GM21529 (cell line): Measurements from ENCODE around the gene REG4.
"Not testable (repeated sequence)": the region's sequence is repeated elsewhere in the genome, so short reads cannot be mapped to it uniquely, and the experiment has no call there.

Source experiments
- ATAC-seq: cut with Tn5 transposase; IDR thresholded peaks from one replicate; pipeline ENCODE4 v1.9.1; 2021; ENCODE audit not compliant: unreplicated experiment

Gene REG4

DNA sequence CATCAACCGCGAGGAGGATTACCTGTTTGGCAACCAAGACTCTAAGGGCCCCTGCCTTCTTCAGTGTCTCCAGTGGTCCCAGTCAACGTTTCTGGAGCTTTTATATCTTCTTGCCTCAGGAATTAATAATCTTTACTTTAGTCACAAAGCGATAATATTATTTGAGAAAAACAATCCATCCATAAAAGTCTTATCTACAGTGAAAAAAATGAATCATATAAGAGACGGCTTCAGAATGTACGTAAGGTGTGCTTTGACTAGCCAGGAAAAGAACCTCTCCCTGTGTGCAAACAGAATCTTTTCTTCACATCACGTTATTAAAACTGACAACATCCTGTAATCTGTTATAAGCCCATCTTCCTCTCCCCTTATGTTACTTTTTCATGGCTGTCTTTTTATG is at the start of gene REG4:
Gene REG4 (minus strand): TSS at position 74 of the 400 bp plus-strand sequence. CDS start 2,691 bp downstream, outside the sequence.
- no peak for ATAC-seq

DNA sequence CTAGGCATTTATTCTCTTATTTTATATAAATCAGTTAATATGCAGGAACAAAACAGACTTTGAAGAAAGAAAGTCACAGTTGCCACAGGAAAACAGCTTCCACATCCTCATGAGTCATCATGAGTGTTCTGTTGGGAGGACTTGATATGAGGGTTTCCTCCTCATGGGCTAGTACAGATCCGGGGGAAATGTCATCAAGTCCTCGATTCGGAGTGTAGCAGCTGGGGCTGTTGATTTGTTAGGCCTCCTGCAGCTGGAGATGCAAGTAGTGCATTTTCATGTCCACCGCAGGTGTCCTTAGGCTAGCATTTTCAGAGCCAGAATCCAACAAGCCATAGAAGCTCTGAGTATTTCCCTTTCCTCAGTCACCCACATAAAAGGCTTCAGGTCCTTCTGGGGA is 48.4 kb upstream of the REG4 start:
- no peak for ATAC-seq

DNA sequence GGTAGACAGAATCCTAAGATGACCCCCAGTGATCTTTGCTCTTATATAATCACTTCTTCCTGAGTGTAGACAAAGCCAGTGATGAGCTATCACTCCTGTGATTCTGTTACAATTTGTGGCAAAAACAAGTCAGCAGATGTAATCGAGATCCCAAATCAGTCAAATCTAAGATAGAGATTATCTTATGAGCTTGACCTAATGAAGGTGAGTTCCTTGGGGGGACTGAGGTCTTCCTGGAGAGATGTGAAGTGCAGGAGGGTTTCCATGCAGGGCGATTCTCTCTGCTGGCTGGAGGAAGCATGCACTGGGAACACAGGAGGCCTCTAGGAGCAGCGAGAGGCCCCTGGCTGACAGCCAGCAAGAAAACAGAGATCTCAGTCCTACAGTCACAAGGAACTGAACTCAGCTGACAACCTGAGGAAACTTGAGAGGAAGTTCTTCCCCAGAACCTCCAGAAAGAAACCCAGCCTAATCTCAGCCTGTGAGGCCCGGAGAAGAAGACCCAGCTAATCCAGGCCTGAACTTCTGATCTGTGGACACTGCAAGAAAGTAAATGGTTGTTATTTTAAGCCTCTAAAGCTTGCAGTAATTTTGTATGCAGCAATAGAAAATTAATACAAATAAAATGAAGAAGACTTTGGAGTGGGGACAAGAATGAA is 47.4 kb upstream of the REG4 start:
- not testable (repeated sequence) for ATAC-seq

DNA sequence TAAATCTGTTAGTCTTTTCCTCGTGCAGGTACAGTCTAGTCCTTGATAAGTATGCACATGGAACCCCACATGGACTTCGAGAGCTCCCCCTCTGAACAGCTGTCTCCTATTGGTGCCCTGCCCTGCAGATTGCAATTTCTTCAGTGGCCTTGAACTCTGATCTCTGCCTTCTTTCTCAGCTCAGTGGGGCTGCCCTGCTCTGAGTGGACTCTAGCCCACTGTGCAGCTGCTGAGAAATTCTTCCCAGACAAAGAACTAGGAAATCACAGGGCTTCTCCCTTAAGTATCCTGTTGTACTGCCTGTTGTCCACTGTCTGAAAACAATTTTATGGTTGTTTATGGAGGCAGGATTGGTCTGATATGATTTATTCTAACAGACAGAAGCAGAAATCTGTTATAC is 46.9 kb upstream of the REG4 start:
- ATAC-seq: no peak

DNA sequence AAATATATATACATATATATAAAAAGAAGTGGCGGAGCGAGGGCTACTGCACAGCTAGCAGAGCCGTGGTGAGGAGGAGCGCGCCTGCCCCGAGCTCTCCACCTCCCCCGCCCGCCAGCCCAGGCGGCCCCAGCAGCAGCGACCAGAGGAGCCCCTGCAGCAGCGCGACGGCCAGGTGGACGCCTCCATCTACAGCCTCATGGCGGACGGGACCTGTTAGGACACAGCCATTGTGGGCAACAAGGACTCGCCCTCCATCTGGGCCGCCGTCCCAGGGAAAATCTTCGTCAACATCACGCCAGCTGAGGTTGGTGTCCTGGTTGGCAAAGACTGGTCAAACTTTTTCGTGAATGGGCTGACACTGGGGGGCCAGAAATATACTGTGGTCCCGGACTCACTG is 41.9 kb upstream of the REG4 start:
- ATAC-seq: no peak

DNA sequence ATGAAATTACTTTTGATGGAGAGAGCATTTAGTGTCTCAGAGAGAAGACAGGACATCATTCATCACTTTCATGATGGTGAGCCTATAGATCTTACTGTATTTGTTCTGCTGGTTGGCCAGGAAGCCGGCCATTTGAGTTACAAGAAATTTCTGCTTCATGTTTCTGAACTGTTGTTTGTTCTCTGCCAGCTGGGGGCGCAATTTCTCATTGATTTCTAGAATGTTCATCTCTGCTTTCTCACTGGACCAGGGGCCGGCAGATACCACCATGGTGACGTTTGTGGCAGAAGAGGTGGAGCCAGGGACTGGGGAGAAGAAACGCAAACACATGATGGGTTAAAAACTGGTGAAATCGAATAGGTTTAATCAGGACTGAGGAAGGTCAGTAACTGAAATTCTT is 32.9 kb upstream of the REG4 start:
- not testable (repeated sequence) for ATAC-seq

DNA sequence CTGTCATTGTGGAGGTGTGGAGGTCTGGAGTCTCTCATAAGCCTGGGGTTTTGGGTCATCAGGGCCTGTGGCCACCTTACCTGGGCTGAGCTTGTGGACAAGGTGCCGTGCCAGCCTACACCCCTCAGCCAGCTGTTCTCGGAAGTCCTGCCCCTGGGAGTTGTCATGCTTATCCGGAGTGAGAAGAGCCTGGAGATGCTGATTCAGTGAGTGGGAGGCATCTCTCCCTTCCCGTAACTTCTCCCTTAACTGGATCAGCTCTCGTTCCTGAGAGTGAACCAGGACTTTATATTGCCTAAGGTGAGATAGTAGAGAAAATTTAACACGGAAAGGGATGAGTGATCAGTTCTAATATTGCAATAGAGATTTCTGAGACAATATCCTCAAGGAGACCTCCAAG is 30.0 kb upstream of the REG4 start:
- ATAC-seq: no peak

DNA sequence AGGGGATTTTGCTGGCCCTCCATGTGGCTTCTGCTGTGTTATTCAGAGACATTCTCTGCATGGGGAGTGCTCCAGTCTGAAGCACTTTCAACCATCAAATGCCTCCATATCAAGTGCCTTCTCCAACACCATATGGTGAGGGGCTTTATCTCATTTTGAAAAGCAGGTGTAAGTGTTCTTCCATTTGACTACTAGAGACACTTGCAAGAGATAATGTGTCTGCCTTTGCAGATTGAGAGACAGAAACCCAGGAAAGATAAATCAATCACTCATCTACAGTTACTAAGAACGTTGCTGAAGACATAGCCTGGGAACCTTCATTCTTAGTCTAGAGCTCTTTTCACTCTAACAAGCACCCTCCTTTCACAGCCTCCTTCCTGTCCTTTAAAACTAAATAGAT is 29.5 kb upstream of the REG4 start:
- no peak for ATAC-seq

DNA sequence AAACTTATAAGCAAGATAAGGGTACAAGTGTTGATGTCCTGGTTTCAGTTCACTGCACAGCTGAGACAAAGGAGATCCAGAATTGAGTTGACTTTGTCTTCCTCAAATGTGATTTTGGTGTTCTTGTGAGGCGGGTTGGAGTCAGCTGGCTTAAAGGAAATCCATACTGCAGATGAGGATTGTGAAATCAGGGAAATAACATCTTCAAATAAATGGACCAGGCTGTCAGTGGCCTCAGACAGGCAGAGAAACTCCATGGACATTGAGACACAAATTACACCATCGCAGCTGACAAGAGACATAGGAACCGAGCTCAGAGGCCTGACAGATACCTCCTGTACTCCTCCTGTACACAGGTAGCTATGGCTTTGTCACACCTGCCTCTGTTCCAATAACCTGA is 27.0 kb upstream of the REG4 start:
- no peak for ATAC-seq

DNA sequence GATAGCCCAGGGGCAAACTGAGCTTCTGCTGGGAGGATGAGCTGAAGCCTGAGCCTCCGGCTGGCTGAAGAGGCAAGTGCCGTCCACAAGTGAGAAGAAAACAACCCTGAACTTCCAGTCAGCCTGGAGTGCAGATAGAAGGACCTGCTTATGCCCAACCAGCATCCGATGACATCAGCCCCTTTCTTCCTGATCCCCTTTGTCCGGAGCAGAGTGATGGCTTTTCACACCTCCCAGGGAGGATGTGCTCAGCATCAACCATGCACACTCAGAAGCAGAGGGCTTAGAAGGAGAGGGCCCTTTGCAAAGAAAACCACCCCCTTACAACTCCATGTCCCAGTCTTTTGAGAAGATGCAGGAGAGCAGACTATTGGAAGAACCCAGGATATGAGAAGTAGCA is 23.7 kb upstream of the REG4 start:
- ATAC-seq: no peak

DNA sequence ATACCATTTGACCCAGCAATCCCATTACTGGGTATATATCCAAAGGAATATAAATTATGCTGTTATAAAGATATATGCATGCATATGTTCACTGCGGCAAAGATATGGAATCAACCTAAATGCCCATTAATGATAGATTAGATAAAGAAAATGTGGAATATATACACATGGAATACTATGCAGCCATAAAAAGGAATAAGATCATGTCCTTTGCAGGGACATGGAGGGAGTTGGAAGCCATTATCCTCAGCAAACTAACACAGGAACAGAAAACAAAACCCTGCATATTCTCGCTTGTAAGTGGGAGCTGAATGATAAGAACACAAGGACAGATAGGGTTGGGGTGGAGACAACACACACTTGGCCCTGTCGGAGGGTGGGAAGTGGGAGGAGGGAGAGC is 19.8 kb upstream of the REG4 start:
- no peak for ATAC-seq

DNA sequence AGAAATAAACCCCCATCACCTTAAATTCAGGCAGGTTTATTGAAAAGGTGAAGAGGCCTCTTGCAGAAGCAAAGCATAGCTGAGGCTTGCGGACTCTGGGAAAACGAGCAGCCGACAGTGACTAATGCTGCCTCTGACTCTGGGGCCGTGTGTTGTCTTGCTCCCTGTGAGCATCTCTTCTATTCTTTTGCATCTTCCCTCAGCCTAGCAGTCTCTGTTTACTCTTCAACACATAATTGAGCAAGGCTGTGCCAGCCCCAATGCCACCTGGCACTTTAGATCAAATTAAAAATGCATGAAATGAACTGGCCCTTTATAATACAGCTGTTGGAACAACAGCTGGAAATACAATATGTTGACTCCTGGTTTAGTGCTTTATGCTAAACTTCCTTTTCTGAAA is 18.4 kb upstream of the REG4 start:
- ATAC-seq: no peak

DNA sequence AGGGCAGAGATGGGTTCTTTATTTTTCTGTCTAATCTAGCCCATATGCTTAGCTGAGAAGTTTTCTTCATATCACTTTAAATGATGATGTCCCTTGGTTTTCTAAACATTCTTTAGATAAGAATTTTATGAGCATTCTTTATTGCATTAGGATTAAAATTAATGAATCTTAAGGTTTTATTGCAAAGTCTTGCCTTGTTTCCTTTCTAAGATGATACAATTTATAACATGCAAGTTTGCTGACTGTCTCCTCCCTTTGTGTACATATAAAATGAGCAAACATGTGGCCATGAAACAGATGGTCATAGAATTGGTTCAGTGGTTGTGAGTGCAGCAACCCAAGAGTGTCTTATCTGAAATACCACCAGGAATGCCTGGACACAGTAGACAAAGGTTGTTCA is 17.7 kb upstream of the REG4 start:
- not testable (repeated sequence) for ATAC-seq

DNA sequence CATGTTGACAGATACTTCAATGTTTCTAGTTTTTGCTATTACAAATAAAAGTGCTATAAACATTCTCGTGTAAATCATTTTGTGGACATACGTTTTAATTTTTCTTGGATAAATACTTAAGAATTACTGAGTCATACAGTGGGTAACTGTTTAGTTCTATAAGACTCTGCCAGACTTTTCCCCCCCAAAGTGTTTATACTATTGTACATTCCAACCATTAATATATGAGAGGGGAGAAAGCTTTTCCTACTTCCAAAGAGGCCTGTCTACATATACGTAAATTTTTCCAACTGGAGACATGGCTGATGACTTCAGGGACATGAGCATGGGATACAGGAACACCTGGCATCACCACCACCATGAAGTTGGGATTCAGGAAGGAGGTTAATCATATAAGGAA is 17.0 kb upstream of the REG4 start:
- no peak for ATAC-seq

DNA sequence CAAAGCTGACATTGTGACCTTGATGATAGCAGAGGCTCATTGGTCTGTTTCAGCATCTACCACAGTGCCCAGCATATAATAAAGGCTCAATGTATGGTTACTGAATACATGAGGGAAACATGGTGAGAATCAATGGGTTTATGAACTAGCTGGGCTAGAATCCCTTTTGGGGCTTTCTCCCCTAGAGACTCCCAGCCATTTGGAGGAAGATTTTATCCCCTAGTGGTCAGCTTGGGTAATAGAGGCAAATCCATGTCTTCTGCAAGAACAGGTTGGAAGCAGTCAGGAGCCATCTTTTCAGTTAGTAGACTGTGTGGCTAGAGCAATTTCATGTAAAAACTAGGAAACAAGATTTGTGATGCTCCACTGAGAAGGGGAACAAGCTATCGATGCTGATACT is 15.8 kb upstream of the REG4 start:
- no peak for ATAC-seq

DNA sequence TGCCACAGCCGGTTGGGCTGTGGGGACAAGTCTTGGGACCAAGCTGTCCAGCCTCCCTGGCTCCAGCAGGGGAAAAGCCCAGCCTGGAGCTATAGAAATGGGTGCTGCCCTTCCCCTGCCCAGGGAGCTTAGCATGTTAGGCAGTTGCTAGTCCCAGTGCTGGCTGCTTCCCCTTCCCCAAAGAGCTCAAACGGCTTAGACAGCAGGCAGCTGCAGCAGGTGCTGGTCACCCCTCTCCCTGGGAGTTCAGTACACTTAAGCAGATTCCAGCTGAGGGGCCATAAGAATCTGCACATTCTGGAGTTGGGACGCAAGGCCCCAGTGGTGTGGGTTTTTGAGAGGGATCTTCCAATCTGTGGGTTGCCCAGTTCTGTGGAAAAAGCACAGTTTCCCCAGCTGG is 11.1 kb upstream of the REG4 start:
- no peak for ATAC-seq

DNA sequence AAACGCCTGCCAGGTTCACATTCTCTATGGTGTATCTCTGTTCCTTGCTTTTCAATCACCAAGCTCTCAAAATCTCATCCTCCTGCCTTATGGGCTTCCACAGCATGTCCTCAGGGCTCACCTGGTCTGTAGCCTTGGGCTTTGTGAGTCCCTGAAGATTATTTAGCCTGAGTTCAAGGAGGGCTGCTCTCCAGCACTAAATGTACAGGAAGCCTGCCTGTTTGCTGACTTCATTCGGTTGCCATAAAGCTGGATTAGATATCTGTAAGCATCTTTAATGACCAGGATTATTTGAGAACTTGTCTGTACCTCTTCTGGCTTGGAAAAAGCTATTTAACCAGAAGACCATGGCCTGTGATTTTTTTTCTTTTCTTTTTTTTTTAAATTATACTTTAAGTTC is 6.9 kb upstream of the REG4 start:
- ATAC-seq: no peak

DNA sequence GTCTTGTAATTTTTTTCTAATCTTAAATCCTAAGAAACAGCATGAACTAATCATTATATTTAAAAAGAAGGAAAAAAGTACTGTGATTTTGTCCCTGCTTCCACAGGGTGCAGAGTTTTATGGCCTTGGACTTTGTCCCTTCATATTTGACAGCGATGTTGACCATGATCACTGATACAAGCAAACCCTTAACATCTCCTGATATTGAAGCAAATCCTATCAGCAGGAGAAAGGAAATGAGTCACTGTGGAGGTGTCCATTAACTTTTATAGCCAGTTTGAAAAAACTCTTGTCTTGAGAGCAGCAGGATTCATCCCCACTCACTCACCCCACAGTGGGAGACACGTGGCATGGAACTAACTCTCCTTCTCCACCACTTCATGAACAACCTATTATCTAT is 5.1 kb upstream of the REG4 start:
- ATAC-seq: no peak

DNA sequence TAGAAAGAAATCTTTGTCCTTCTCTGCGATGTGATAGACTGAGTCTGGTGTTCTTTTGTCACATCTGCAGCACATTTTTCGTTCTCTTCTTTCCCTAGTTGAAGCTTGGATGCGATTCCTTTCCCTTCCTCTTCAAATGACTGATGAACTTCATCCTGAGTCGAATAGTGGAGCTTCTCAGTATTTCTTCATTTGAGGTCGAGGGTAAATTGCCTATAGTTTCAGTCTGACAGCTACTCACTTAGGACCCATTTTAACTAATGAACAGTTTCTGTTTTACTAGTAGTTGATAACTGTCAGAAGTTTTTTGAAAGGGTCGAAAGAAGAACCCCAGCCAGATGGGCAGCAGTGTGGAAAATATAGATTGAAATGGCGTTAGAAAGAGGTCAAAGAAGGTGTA is 4.7 kb upstream of the REG4 start:
- no peak for ATAC-seq

DNA sequence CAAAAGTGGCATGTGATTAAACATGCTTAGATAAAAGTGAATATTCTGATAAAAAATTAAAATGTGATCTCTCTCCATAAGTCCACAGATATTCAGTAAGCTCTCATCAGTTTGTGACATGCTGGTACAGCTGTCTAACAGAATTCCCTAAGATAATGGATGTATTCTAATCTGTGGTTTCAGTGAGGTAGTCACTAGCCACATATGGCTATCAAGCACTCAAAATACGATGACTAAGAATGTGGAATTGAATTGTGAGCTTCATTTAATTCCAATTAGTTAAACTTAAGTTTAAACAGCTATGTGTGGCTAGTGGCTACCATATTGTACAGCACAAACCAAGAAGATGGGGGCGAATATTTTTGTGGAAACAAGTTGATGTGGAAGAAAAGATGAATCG is 4.1 kb upstream of the REG4 start:
- no peak for ATAC-seq

DNA sequence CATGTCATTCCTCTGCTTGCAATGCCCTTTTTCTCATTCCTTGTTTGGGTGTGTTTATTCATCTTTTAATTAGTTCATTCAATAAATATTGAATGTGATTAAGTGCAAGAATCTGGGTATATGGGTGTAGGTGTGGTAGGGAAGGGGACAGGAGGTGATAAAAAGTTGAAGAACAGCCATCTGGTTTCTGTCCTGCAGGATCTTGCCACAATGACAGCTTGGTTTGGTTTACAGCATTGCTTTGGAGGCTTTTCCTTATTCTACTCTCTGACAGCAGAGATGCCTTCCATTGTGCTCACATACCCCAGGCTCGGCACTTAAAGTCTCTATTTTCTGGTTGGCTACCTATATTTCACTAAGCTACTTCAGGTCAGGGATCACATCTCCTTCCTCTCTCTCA is 3.0 kb upstream of the REG4 start:
- ATAC-seq: no peak

DNA sequence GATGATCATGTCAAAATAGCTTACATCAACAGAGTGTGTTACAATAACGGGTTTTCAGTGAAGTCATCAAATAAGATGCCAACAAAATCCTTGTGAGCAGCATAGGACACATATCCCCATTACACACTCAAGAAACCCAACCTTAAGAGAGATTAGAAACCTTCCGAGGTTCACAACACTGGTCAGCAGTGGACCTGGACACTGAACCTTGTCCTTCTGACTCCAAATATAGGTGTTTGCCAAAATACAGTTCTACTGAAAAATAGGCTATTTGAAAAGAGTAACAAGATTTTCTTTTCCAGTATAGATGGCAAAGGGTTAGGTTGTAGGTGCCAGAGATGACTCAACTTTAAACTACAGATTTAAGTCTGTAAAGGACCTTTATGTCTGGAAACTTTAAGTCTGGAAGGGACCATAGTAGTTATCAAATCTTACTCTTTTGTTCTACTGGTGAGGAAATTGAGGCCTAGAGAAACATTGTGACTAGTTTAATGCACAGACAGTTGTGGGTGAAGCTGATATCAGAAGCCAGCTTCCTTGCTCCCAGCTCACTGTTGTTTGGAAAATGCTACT is 811 bp upstream of the REG4 start:
- ATAC-seq: no peak

DNA sequence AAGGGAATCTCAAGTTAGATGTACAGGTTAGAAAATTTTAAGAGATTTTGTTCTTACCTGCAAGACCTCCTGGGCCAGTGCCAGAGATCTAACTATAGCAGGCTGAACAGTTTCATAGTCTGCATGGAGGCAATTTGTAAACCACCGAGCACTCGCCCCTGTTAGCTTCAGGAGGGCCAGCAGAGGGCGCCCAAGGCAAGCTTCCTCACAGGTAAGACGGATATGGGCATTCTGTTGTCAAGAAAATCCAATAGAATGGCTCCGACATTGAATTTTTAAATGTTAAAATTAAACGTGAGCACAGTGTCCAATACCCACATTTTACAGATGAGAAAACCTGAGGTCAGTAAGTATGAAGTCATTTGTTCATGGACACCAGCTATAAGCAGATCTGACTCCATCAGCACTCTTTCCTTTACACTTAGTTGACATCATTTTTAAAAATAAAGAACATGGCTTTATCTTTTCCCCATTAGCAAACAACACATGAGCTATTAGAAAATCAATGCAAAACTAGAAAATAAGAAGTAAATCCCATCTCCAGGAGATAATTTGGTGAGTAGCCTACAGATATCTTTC is 2.2 kb downstream of the REG4 start:
- ATAC-seq: peak; percentile 76
